ENCODE data around the gene BCO2.

BCO2 gene

GRCh38 chr11:112229159-112229558, 53.8 kb downstream of the BCO2 start:
- TF ChIP-seq CTCF (IDR thresholded peaks at IDR 0.05; ENCODE audit: low read depth, low read length, missing control alignments): no peak
- no peak overlapping the region for H3K4me3 ChIP-seq (replicated peaks; ENCODE audit: low read depth, low read length)
- DNase-seq (ENCODE audit: extremely low read depth, low read depth): no peak

GRCh38 chr11:112229746-112230433, 54.6 kb downstream of the BCO2 start:
- no peak for TF ChIP-seq CTCF (IDR thresholded peaks at IDR 0.05; ENCODE audit: low read depth, low read length, missing control alignments)
- H3K4me3 ChIP-seq (replicated peaks; ENCODE audit: low read depth, low read length): no peak overlapping the region
- no peak for DNase-seq (ENCODE audit: extremely low read depth, low read depth)

GRCh38 chr11:112231952-112232351, 56.6 kb downstream of the BCO2 start:
- DNase-seq (ENCODE audit: extremely low read depth, low read depth): no peak
- no peak for TF ChIP-seq CTCF (IDR thresholded peaks at IDR 0.05; ENCODE audit: low read depth, low read length, missing control alignments)
- H3K4me3 ChIP-seq (replicated peaks; ENCODE audit: low read depth, low read length): no peak overlapping the region

- no peak for TF ChIP-seq CTCF (IDR thresholded peaks at IDR 0.05; ENCODE audit: low read depth, low read length, missing control alignments)
- no peak for DNase-seq (ENCODE audit: extremely low read depth, low read depth)
- no peak overlapping the region for H3K4me3 ChIP-seq (replicated peaks; ENCODE audit: low read depth, low read length)
Observed at GRCh38 chr11:112235750-112236390, 60.6 kb downstream of the BCO2 start.

- H3K4me3 ChIP-seq (replicated peaks; ENCODE audit: low read depth, low read length): no peak overlapping the region
- DNase-seq (ENCODE audit: extremely low read depth, low read depth): no peak
- TF ChIP-seq CTCF (IDR thresholded peaks at IDR 0.05; ENCODE audit: low read depth, low read length, missing control alignments): no peak
Observed at GRCh38 chr11:112237451-112237850, 62.1 kb downstream of the BCO2 start.

- no peak for TF ChIP-seq CTCF (IDR thresholded peaks at IDR 0.05; ENCODE audit: low read depth, low read length, missing control alignments)
- no peak overlapping the region for H3K4me3 ChIP-seq (replicated peaks; ENCODE audit: low read depth, low read length)
- DNase-seq (ENCODE audit: extremely low read depth, low read depth): no peak
Observed at GRCh38 chr11:112238041-112238440, 62.7 kb downstream of the BCO2 start.

All from HFF-Myc (cell line).